Neutrophil (primary cell): ENCODE results near the gene ELN.

Experiments
- H3K27ac ChIP-seq: fragments of 200-600 bp; sonication (generic); 2 replicates; pipeline ENCODE4 v1.5.1; 2016; ENCODE audit warnings: mild to moderate bottlenecking, moderate library complexity
- H3K27me3 ChIP-seq: fragments of 200-600 bp; sonication (generic); 2 replicates; pipeline ENCODE4 v1.6.0; 2016; ENCODE audit warnings: mild to moderate bottlenecking
- H3K36me3 ChIP-seq: fragments of 200-600 bp; sonication (generic); 2 replicates; pipeline ENCODE4 v1.5.1; 2017
- H3K4me1 ChIP-seq, 2 experiments: fragments of 200-600 bp in 1 of 2; sonication (generic) in 1 of 2; 1 replicate in 1 of 2; 2 replicates in 1 of 2; pipeline versions ENCODE4 v1.5.1 to v1.6.1; 2013 to 2016; ENCODE audit warnings: low read depth in 1 of 2, low read length in 1 of 2, mild to moderate bottlenecking in 1 of 2, moderate library complexity in 1 of 2; ENCODE audit not compliant: control insufficient read depth in 1 of 2, insufficient read depth in 1 of 2
- H3K4me3 ChIP-seq, 2 experiments: fragments of 200-600 bp in 1 of 2; sonication (generic) in 1 of 2; 1 replicate in 1 of 2; 2 replicates in 1 of 2; pipeline ENCODE4 v1.5.1; 2013 to 2016; ENCODE audit warnings: low read depth in 1 of 2, low read length in 1 of 2, mild to moderate bottlenecking in 1 of 2, moderate library complexity in 1 of 2
- H3K9me3 ChIP-seq: fragments of 200-600 bp; sonication (generic); 2 replicates; pipeline ENCODE4 v1.5.1; 2016
- TF ChIP-seq, protein P1 (sequence below): fragments of 200-600 bp; sonication (generic); IDR thresholded peaks from 2 replicates; pipeline ENCODE4 v1.5.1; 2016; ENCODE audit warnings: antibody characterized with exemption

ELN gene

DNA sequence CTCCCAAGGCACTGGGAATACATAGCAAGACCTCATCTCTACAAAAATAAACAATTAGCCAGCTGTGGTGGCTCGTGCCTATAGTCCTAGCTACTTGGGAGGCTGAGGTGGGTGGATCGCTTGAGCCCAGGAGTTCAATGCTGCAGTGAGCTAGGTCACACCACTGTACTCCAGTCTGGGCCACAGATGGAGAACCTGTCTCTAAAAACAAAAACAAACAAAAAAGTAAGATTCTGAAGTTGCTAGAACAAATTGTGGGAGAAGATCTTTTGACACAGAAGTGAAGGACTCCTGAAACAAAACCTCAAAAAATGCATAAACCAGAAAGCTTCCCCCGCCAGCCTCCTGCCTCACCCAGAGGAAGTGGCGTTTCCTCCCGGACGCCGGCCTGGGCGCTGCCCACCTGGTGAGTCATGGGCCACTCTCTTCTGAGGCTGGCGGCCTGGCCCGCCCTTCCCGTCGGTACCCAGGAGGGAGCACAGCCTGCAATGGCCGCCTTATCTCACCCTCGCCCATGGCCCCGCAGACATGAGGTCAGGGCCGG, 25.4 kb upstream of the ELN start:
- Histone ChIP-seq H3K36me3 (no peaks in the 10 kb centered on the region), H3K27ac (no peak overlapping the region), H3K4me1 (no peaks in the 10 kb centered on the region), H3K4me3 (no peak overlapping the region), H3K9me3 (no peaks in the 10 kb centered on the region), H3K27me3 (peaks cover 19% of the 10 kb centered on the region)
- TF ChIP-seq, protein P1, sequence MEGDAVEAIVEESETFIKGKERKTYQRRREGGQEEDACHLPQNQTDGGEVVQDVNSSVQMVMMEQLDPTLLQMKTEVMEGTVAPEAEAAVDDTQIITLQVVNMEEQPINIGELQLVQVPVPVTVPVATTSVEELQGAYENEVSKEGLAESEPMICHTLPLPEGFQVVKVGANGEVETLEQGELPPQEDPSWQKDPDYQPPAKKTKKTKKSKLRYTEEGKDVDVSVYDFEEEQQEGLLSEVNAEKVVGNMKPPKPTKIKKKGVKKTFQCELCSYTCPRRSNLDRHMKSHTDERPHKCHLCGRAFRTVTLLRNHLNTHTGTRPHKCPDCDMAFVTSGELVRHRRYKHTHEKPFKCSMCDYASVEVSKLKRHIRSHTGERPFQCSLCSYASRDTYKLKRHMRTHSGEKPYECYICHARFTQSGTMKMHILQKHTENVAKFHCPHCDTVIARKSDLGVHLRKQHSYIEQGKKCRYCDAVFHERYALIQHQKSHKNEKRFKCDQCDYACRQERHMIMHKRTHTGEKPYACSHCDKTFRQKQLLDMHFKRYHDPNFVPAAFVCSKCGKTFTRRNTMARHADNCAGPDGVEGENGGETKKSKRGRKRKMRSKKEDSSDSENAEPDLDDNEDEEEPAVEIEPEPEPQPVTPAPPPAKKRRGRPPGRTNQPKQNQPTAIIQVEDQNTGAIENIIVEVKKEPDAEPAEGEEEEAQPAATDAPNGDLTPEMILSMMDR: no peak

DNA sequence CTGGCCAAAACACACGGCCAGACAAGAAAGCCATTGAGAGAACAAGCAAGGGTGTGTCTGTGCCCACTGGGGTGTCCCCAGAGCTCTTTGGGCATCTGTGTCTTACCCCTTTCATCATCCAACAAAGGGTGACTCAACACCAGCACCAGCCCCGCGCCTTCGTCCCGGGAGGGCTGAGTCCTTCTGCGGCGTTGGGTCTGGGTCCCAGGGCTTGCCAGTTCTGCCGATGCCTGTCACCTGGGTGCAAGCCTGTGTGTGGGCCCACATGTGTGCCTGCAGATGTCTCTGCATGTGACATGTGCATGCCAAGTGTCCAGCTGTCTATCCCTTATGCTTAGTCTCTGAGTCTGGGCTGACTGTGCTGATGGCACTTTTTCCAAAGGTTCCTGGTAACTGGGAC, 24.4 kb upstream of the ELN start:
- H3K27me3 ChIP-seq: peaks cover 19% of the 10 kb centered on the region
- H3K36me3 ChIP-seq: no peaks in the 10 kb centered on the region
- no peak overlapping the region for H3K4me3 ChIP-seq
- H3K9me3 ChIP-seq: no peaks in the 10 kb centered on the region
- no peaks in the 10 kb centered on the region for H3K4me1 ChIP-seq
- TF ChIP-seq, protein P1: no peak
- no peak overlapping the region for H3K27ac ChIP-seq

DNA sequence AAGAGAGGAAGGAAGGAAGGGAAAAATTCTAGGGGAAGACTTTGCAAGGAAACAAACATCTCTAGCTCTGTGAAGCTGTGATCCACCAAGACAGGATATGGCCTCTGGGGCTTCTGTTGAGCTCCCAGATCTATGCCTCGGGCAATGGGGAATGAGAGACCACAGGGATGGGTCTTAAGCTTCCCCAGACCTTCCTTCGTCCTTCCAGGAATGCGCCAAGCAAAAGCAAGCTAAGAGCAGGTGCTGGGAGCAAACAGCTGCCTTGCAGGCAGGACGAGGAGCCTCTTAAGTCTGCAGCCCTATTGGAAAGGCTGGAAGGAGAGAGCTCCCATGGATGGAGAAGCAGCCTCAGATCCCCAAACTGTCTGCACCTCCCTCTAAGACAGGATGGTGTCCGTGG, 21.9 kb upstream of the ELN start:
- no peaks in the 10 kb centered on the region for H3K4me1 ChIP-seq
- no peak overlapping the region for H3K4me3 ChIP-seq
- TF ChIP-seq, protein P1: no peak
- H3K9me3 ChIP-seq: no peaks in the 10 kb centered on the region
- no peak overlapping the region for H3K27ac ChIP-seq
- peaks cover 19% of the 10 kb centered on the region for H3K27me3 ChIP-seq
- no peaks in the 10 kb centered on the region for H3K36me3 ChIP-seq

DNA sequence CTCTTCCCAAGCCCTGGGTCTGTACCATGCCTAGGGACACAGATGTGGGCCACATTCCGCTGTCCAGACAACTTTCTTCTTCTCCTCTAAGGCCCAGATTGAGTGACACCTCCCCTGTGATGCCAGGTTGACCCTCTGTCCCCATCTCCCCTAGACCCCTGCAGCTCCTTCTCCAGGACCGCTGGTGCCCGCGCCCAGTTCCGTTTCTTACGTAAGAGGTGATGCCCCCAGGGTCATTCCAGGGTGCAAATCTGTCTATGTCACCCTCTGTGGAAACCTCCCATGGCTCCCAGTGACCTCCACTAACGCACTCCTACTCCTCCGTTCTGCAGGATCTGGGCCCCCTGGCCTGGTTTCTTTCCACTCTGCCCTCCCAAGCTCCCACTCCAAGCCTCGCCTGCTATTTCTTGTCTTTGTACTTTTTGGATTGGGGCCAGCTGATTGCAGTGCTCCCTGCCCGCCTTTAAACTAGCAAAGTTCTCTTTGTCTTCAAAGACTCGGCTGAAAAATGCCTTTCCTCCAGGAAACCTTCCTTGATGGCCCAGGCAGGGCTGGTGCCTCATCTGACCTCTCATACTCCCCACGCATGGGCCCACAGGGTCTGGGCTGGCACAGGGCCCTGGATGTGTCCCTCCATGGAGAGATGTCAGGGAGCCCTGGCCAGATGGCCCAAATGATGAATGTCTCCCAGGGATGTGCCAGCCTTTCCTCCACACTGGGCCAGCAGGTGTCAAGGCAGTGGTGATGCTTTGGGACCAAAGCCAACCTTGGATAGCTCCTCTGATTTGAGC, 21.3 kb upstream of the ELN start:
- no peaks in the 10 kb centered on the region for H3K36me3 ChIP-seq
- H3K27ac ChIP-seq: no peak overlapping the region
- H3K27me3 ChIP-seq: peaks cover 19% of the 10 kb centered on the region
- H3K9me3 ChIP-seq: no peaks in the 10 kb centered on the region
- H3K4me3 ChIP-seq: no peak overlapping the region
- TF ChIP-seq, protein P1: no peak
- H3K4me1 ChIP-seq: no peaks in the 10 kb centered on the region

DNA sequence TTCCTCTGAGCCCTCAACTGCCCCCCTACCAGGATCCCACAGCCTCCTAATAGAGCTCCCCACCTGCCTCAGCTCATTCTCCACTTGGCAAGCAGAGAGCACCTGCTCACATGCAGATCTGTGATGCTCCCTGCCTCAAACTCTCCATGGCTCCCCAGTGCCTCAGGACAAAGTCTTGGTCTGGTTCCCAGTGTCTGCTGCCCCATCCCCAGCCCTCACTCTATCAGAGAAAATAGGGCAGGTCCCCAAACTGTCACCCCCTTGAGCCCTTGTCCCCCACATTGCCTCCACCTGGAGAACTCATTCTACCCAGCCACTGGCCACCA, 20.8 kb upstream of the ELN start:
- H3K9me3 ChIP-seq: no peaks in the 10 kb centered on the region
- TF ChIP-seq, protein P1: no peak
- no peaks in the 10 kb centered on the region for H3K36me3 ChIP-seq
- H3K4me1 ChIP-seq: no peaks in the 10 kb centered on the region
- no peak overlapping the region for H3K4me3 ChIP-seq
- H3K27ac ChIP-seq: no peak overlapping the region
- peaks cover 14% of the 10 kb centered on the region for H3K27me3 ChIP-seq
